H9 (cell line): ENCODE measurements around the gene MAGOH. TPM values are rescaled to one million over a fixed set of nuclear protein-coding genes. Genes with fewer than 3 reads are reported as not detected.
A peak's percentile ranks its signal among the peaks of the same experiment; 100 is the strongest.

Experiments
- DNase-seq: peaks from one replicate; pipeline ENCODE4 v3.0.0-alpha.2; 2017
- H2AFZ ChIP-seq: one replicate; pipeline ENCODE4 v1.6.1; 2013; ENCODE audit warnings: mild to moderate bottlenecking, low read length, control low read depth, moderate library complexity
- H2AK5ac ChIP-seq: 2 replicates; pipeline ENCODE4 v1.6.1; 2013; ENCODE audit warnings: low read length, control low read depth, mixed read lengths; ENCODE audit not compliant: insufficient read length
- H2BK120ac ChIP-seq: one replicate; pipeline ENCODE4 v1.6.1; 2013; ENCODE audit warnings: low read depth, mild to moderate bottlenecking, low read length, control low read depth, inconsistent platforms; ENCODE audit not compliant: poor library complexity, severe bottlenecking
- H2BK12ac ChIP-seq: 2 replicates; pipeline ENCODE4 v1.6.1; 2013; ENCODE audit warnings: low read length, control low read depth, mixed read lengths, low read depth; ENCODE audit not compliant: insufficient read length
- H2BK15ac ChIP-seq: 2 replicates; pipeline ENCODE4 v1.6.1; 2013; ENCODE audit warnings: low read depth, low read length, control low read depth
- H2BK20ac ChIP-seq: one replicate; pipeline ENCODE4 v1.6.1; 2013; ENCODE audit warnings: low read depth, mild to moderate bottlenecking, low read length, control low read depth, inconsistent platforms; ENCODE audit not compliant: poor library complexity, severe bottlenecking
- H2BK5ac ChIP-seq: 2 replicates; pipeline ENCODE4 v1.6.1; 2013; ENCODE audit warnings: low read length, control low read depth, mixed read lengths; ENCODE audit not compliant: insufficient read length
- H3K14ac ChIP-seq: 2 replicates; pipeline ENCODE4 v1.6.1; 2013; ENCODE audit warnings: low read length, control low read depth; ENCODE audit not compliant: insufficient read depth
- H3K18ac ChIP-seq: 2 replicates; pipeline ENCODE4 v1.6.1; 2013; ENCODE audit warnings: low read depth, mild to moderate bottlenecking, mixed read lengths, low read length, control low read depth; ENCODE audit not compliant: insufficient read length
- H3K23ac ChIP-seq: 2 replicates; pipeline ENCODE4 v1.6.1; 2013; ENCODE audit warnings: low read length, control low read depth, mixed read lengths, low read depth; ENCODE audit not compliant: insufficient read length
- H3K23me2 ChIP-seq: 2 replicates; pipeline ENCODE4 v1.6.1; 2013; ENCODE audit warnings: low read depth, mild to moderate bottlenecking, mixed read lengths, low read length, control low read depth; ENCODE audit not compliant: insufficient read length, poor library complexity, severe bottlenecking
- H3K27ac ChIP-seq: 2 replicates; pipeline ENCODE4 v1.5.1; 2013; ENCODE audit warnings: low read length, control low read depth, mixed read lengths, low read depth; ENCODE audit not compliant: insufficient read length
- H3K27me3 ChIP-seq: 2 replicates; pipeline ENCODE4 v1.6.1; 2013; ENCODE audit warnings: low read length, control low read depth, inconsistent platforms; ENCODE audit not compliant: insufficient read depth
- H3K4ac ChIP-seq: 2 replicates; pipeline ENCODE4 v1.6.1; 2013; ENCODE audit warnings: low read depth, mild to moderate bottlenecking, control low read depth, inconsistent platforms, low read length, moderate library complexity
- H3K4me1 ChIP-seq: 2 replicates; pipeline ENCODE4 v1.6.1; 2013; ENCODE audit warnings: low read length, control low read depth, inconsistent platforms; ENCODE audit not compliant: insufficient read depth
- H3K4me2 ChIP-seq: 2 replicates; pipeline ENCODE4 v1.6.1; 2013; ENCODE audit warnings: low read length, control low read depth, mixed read lengths; ENCODE audit not compliant: insufficient read length, insufficient read depth
- H3K56ac ChIP-seq: 2 replicates; pipeline ENCODE4 v1.6.1; 2013; ENCODE audit warnings: low read depth, mild to moderate bottlenecking, mixed read lengths, low read length, control low read depth; ENCODE audit not compliant: insufficient read length
- H3K79me1 ChIP-seq: 2 replicates; pipeline ENCODE4 v1.6.1; 2013; ENCODE audit warnings: low read depth, mild to moderate bottlenecking, moderate library complexity, low read length, control low read depth, inconsistent platforms; ENCODE audit not compliant: insufficient read depth, poor library complexity, severe bottlenecking
- H3K79me2 ChIP-seq: 2 replicates; pipeline ENCODE4 v1.6.1; 2013; ENCODE audit warnings: low read length, control low read depth, inconsistent platforms; ENCODE audit not compliant: insufficient read depth
- H3K9ac ChIP-seq: 2 replicates; pipeline ENCODE4 v1.6.1; 2013; ENCODE audit warnings: low read length, control low read depth, mixed read lengths; ENCODE audit not compliant: insufficient read length; ENCODE audit errors: extremely low read depth
- H3K9me3 ChIP-seq: one replicate; pipeline ENCODE4 v1.6.1; 2013; ENCODE audit warnings: low read depth, low read length, inconsistent platforms; ENCODE audit not compliant: control insufficient read depth
- H3T11ph ChIP-seq: one replicate; pipeline ENCODE4 v1.6.1; 2013; ENCODE audit warnings: mild to moderate bottlenecking, low read length, control low read depth, inconsistent platforms
- H4K20me1 ChIP-seq: one replicate; pipeline ENCODE4 v1.6.1; 2013; ENCODE audit not compliant: control insufficient read depth, insufficient read length, insufficient read depth
- H4K5ac ChIP-seq: 2 replicates; pipeline ENCODE4 v1.6.1; 2013; ENCODE audit warnings: low read depth, mild to moderate bottlenecking, mixed read lengths, low read length, control low read depth; ENCODE audit not compliant: insufficient read length
- H4K8ac ChIP-seq: replicated peaks from 2 replicates; pipeline ENCODE4 v1.6.1; 2013; ENCODE audit warnings: low read length, control low read depth, mixed read lengths, low read depth; ENCODE audit not compliant: insufficient read length
- H4K91ac ChIP-seq: 2 replicates; pipeline ENCODE4 v1.6.1; 2013; ENCODE audit warnings: low read depth, mild to moderate bottlenecking, moderate library complexity, mixed read lengths, low read length, control low read depth; ENCODE audit not compliant: insufficient read length
- H3K27ac Mint-ChIP-seq, 3 experiments: 2 replicates in 2 of 3; 3 replicates in 1 of 3; pipeline ENCODE4 v1.8.0; 2020 to 2021; ENCODE audit warnings: mixed read lengths in 3 of 3, mild to moderate bottlenecking in 1 of 3, moderate library complexity in 1 of 3
- H3K27me3 Mint-ChIP-seq: 2 replicates; pipeline ENCODE4 v1.8.0; 2021; ENCODE audit warnings: low read depth, mild to moderate bottlenecking, moderate library complexity, mixed read lengths
- H3K36me3 Mint-ChIP-seq, 3 experiments: 2 replicates in 2 of 3; 3 replicates in 1 of 3; pipeline ENCODE4 v1.8.0; 2020 to 2021; ENCODE audit warnings: low read depth in 3 of 3, mixed read lengths in 3 of 3; ENCODE audit not compliant: insufficient read depth in 1 of 3
- H3K4me1 Mint-ChIP-seq, 2 experiments: 2 replicates each; pipeline ENCODE4 v1.8.0; 2020; ENCODE audit warnings: mixed read lengths in 2 of 2
- H3K4me3 Mint-ChIP-seq, 2 experiments: 2 replicates in 1 of 2; 3 replicates in 1 of 2; pipeline ENCODE4 v1.8.0; 2020 to 2021; ENCODE audit warnings: mild to moderate bottlenecking in 2 of 2, mixed read lengths in 2 of 2, moderate library complexity in 1 of 2
- H3K9me3 Mint-ChIP-seq, 2 experiments: 2 replicates in 1 of 2; 3 replicates in 1 of 2; pipeline ENCODE4 v1.8.0; 2020; ENCODE audit warnings: mild to moderate bottlenecking in 2 of 2, mixed read lengths in 2 of 2, moderate library complexity in 1 of 2
- WGBS: extraction: QIAGEN DNeasy Blood & Tissue Kit; methylation state at CpG from one replicate; pipeline ENCODE4 v1.1.7; 2013; ENCODE audit warnings: missing lambda C conversion rate, low lambda C conversion rate, mixed read lengths; ENCODE audit not compliant: insufficient read length; ENCODE audit errors: extremely low coverage; 5-methylcytosine and 5-hydroxymethylcytosine counted together
- total RNA-seq: library from RNA; stranded (reverse); gene quantifications from 2 replicates; pipeline ENCODE4 v1.2.1, GENCODE V29; 2021
- TF ChIP-seq, protein P1 (sequence below): fragments of 200-600 bp; sonication (generic); conservative IDR thresholded peaks from 3 replicates; pipeline ENCODE4 v1.8.0; 2021; ENCODE audit warnings: antibody characterized with exemption, mild to moderate bottlenecking

MAGOH gene
- total RNA-seq, 1 experiment from 2014 or later, result 81.2 TPM

DNA sequence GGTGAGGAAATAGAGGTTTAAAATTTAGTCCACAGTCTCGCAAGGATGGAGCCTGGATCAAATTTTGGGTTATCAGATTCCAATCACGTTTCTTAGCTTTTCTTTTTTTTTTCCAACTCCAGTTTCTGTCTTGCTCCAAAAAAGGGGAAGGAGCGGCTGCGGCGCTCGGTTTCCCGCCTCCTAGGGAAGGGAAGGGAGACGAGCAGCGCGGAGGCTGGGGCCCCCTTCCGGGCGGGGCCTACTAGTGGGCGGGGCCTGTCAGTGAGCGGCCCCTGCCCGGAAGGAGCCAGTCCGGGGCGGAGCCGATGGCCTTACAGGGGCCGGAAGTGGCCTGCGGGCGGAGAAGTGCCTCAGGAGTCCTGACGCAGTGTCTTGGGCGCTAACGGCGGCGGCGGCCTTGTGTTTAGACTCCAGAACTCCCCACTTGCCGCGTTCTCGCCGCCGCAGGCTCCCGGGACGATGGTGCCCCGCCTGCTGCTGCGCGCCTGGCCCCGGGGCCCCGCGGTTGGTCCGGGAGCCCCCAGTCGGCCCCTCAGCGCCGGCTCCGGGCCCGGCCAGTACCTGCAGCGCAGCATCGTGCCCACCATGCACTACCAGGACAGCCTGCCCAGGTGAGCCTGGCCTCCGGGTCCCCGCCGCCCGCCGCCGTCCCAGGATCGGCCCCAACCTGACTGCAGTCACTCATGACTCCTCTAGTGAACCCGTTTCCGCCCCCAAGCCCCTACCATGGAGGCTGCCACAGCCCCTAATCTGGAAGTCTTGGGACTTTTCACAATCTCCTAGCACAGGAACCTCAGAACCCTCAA is 41.6 kb downstream of the MAGOH start, which contains the start of gene CPT2:
TSS of gene CPT2 (plus strand) at position 340 of the 806 bp plus-strand sequence. CDS start at position 460, 120 bp downstream.
- no peak within 1 kb of the TSS for H2BK5ac ChIP-seq
- H3K23me2 ChIP-seq, result peaks cover 15% of the 10 kb centered on the region
- TF ChIP-seq, protein P1, sequence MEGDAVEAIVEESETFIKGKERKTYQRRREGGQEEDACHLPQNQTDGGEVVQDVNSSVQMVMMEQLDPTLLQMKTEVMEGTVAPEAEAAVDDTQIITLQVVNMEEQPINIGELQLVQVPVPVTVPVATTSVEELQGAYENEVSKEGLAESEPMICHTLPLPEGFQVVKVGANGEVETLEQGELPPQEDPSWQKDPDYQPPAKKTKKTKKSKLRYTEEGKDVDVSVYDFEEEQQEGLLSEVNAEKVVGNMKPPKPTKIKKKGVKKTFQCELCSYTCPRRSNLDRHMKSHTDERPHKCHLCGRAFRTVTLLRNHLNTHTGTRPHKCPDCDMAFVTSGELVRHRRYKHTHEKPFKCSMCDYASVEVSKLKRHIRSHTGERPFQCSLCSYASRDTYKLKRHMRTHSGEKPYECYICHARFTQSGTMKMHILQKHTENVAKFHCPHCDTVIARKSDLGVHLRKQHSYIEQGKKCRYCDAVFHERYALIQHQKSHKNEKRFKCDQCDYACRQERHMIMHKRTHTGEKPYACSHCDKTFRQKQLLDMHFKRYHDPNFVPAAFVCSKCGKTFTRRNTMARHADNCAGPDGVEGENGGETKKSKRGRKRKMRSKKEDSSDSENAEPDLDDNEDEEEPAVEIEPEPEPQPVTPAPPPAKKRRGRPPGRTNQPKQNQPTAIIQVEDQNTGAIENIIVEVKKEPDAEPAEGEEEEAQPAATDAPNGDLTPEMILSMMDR, result no peak
- H4K20me1 ChIP-seq, result no peaks in the 10 kb centered on the region
- peaks cover 2% of the 10 kb centered on the region; the same call in 1 of the 2 replicates for H3K4me1 ChIP-seq
- Mint-ChIP-seq H3K4me3 (peak within 1 kb of the TSS; percentile 84 to 95), H3K36me3 (peaks cover 2 to 21% (median 15%) of the 10 kb centered on the region in 3 experiments; a peak in 6 of 7 replicates), H3K9me3 (no peaks in the 10 kb centered on the region; a peak in 1 of 5 replicates), H3K27me3 (peaks cover 14% of the 10 kb centered on the region), H3K4me1 (peaks cover 19 to 22% of the 10 kb centered on the region in 2 experiments), H3K27ac (peak within 1 kb of the TSS; percentile 86 to 95 (median 95))
- H3K4ac ChIP-seq, result no peak within 1 kb of the TSS
- no peak within 1 kb of the TSS for H3K56ac ChIP-seq
- H2AFZ ChIP-seq, result no peak within 1 kb of the TSS
- H4K5ac ChIP-seq, result no peak within 1 kb of the TSS
- no peak within 1 kb of the TSS for H2BK12ac ChIP-seq
- H4K8ac ChIP-seq, result no peak within 1 kb of the TSS
- no peaks in the 10 kb centered on the region for H3K9me3 ChIP-seq
- no peak within 1 kb of the TSS for H2BK20ac ChIP-seq
- DNase-seq, result peak; percentile 95
- no peaks in the 10 kb centered on the region for H3K79me2 ChIP-seq
- H2BK15ac ChIP-seq, result no peak within 1 kb of the TSS; the same call in 1 of the 2 replicates
- no peak within 1 kb of the TSS for H3K23ac ChIP-seq
- H3K79me1 ChIP-seq, result peaks cover 3% of the 10 kb centered on the region
- H2BK120ac ChIP-seq, result no peak within 1 kb of the TSS
- no CpG with 5 or more reads among the region's 57 CpGs for WGBS
- H3K4me2 ChIP-seq, result peak within 1 kb of the TSS; percentile 90
- H3K14ac ChIP-seq, result peak within 1 kb of the TSS; percentile 87
- peak within 1 kb of the TSS; percentile 69 for H3K9ac ChIP-seq
- H2AK5ac ChIP-seq, result no peak within 1 kb of the TSS
- no peak within 1 kb of the TSS for H3K27ac ChIP-seq
- H4K91ac ChIP-seq, result no peak within 1 kb of the TSS
- no peak within 1 kb of the TSS for H3T11ph ChIP-seq
- H3K18ac ChIP-seq, result peak within 1 kb of the TSS; percentile 39
- no peaks in the 10 kb centered on the region for H3K27me3 ChIP-seq
